ENCODE measurements around the gene ITPR1. TPM values are rescaled to one million over a fixed set of nuclear protein-coding genes. Genes with fewer than 3 reads are reported as not detected.

ITPR1 gene
- total and polyA plus RNA-seq, 2 of the 4 experiments (the other 2 are of a cell fraction), result 1.8 to 5.7 TPM

DNA sequence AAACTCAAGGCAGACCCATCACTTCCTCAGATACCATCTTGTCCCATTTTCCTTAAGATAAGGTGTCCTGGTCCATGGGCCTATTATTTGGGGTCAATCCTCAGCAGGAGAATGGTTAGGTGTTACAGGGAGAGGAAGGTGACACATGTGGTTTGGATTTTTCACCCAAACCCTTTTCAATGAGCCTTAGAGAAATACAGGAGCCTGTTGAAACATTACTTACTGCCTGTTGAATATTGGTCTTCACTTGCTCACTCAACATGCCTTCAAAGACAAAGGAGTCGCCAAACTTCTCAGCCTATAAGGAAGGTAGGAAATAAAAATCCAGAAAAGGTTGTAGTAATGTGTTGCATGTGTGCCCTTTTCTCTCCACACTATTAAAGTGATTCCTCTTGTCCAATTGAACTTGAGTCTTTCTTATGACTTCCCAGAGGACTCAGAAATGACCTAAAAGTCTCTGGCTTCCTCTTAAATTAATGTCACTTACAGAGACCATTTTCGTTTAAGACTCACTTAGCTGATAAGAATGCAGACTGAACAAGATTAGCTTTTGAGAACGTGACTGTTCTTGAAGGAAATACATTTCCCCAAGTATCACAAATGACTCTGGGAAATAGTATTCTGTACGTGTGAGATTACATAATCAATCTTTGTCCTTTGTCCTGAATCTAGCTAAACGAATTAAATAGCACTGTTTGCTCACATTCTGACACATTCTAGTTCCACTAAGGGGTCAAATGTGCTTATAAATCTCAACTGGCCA is 43.9 kb upstream of the ITPR1 start:
- TF ChIP-seq, protein P1, sequence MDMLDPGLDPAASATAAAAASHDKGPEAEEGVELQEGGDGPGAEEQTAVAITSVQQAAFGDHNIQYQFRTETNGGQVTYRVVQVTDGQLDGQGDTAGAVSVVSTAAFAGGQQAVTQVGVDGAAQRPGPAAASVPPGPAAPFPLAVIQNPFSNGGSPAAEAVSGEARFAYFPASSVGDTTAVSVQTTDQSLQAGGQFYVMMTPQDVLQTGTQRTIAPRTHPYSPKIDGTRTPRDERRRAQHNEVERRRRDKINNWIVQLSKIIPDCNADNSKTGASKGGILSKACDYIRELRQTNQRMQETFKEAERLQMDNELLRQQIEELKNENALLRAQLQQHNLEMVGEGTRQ (IDR thresholded peaks at IDR 0.05; ENCODE audit: low read depth, low read length), result no peak
- TF ChIP-seq MXI1 (IDR thresholded peaks at IDR 0.05; ENCODE audit: borderline replicate concordance, low read depth, low read length) (no peak), RFX5 (IDR thresholded peaks at IDR 0.05; ENCODE audit: low read depth, low read length) (no peak), CEBPB (IDR thresholded peaks at IDR 0.05; ENCODE audit: low read depth, low read length) (no peak), RCOR1 (IDR thresholded peaks at IDR 0.05; ENCODE audit: insufficient replicate concordance, low read length) (no peak), SMC3 (IDR thresholded peaks at IDR 0.05; ENCODE audit: low read depth, low read length) (no peak), BHLHE40 (IDR thresholded peaks at IDR 0.05; ENCODE audit: low read depth, low read length) (no peak), RAD21 (IDR thresholded peaks at IDR 0.05; ENCODE audit: low read length) (no peak), CHD1 (IDR thresholded peaks at IDR 0.05; ENCODE audit: low read depth, low read length) (no peak), MAZ (IDR thresholded peaks at IDR 0.05; ENCODE audit: borderline replicate concordance, low read depth, low read length) (no peak), FOS (IDR thresholded peaks at IDR 0.05; ENCODE audit: low read depth, low read length) (no peak)
- TF ChIP-seq, protein P2, sequence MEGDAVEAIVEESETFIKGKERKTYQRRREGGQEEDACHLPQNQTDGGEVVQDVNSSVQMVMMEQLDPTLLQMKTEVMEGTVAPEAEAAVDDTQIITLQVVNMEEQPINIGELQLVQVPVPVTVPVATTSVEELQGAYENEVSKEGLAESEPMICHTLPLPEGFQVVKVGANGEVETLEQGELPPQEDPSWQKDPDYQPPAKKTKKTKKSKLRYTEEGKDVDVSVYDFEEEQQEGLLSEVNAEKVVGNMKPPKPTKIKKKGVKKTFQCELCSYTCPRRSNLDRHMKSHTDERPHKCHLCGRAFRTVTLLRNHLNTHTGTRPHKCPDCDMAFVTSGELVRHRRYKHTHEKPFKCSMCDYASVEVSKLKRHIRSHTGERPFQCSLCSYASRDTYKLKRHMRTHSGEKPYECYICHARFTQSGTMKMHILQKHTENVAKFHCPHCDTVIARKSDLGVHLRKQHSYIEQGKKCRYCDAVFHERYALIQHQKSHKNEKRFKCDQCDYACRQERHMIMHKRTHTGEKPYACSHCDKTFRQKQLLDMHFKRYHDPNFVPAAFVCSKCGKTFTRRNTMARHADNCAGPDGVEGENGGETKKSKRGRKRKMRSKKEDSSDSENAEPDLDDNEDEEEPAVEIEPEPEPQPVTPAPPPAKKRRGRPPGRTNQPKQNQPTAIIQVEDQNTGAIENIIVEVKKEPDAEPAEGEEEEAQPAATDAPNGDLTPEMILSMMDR (conservative IDR thresholded peaks at IDR 0.05; ENCODE audit: low read depth, low read length), result no peak
- TF ChIP-seq, protein P3, sequence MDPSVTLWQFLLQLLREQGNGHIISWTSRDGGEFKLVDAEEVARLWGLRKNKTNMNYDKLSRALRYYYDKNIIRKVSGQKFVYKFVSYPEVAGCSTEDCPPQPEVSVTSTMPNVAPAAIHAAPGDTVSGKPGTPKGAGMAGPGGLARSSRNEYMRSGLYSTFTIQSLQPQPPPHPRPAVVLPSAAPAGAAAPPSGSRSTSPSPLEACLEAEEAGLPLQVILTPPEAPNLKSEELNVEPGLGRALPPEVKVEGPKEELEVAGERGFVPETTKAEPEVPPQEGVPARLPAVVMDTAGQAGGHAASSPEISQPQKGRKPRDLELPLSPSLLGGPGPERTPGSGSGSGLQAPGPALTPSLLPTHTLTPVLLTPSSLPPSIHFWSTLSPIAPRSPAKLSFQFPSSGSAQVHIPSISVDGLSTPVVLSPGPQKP (IDR thresholded peaks at IDR 0.05; ENCODE audit: borderline replicate concordance, low read depth, low read length), result no peak

More for the DNA sequence above, 43.9 kb upstream of the ITPR1 start:
- no TSS peak for BruUV-seq (replicated peaks)
- H2BK15ac ChIP-seq (ENCODE audit: low read depth, low read length), result no peak overlapping the region
- no peak overlapping the region for H2AK5ac ChIP-seq (ENCODE audit: low read depth, low read length)
- dilution Hi-C loops (cut with HindIII; ENCODE audit: low sequenced_read_pairs, unreplicated experiment), result no loop called here
- H3K4ac ChIP-seq (ENCODE audit: low read depth, low read length), result no peak overlapping the region
- no peak overlapping the region for H2BK5ac ChIP-seq (ENCODE audit: low read depth, low read length, poor library complexity, severe bottlenecking)
- H3K4me3 ChIP-seq (ENCODE audit: insufficient read depth, low read depth, low read length), result no peak overlapping the region
- no peak overlapping the region for H2BK20ac ChIP-seq (ENCODE audit: low read depth, low read length)
- intact Hi-C loops (cut with micrococcal nuclease), result no loop called here
- H2BK120ac ChIP-seq (ENCODE audit: low read depth, low read length), result no peak overlapping the region
- no CpG with 5 or more reads among the region's 5 CpGs for WGBS, 2 experiments (ENCODE audit: extremely low coverage in 2 of 2, insufficient read length in 1 of 2)
- no peak overlapping the region for H3K56ac ChIP-seq (ENCODE audit: extremely low read depth, insufficient read depth, low read length)
- H4K91ac ChIP-seq (ENCODE audit: insufficient read depth, low read depth, low read length), result no peak overlapping the region
- H3K4me1 ChIP-seq (ENCODE audit: control insufficient read depth, insufficient read depth, low read length), result no peaks in the 10 kb centered on the region
- H3K9ac ChIP-seq (ENCODE audit: low read depth, low read length), result no peak overlapping the region
- no peak overlapping the region for H3K27ac ChIP-seq (ENCODE audit: insufficient read depth, low read length)
- DNase-seq, result no peak
- H4K20me1 ChIP-seq (ENCODE audit: insufficient read depth, low read length), result no peaks in the 10 kb centered on the region
- H2AFZ ChIP-seq (replicated peaks; ENCODE audit: low read length, poor library complexity), result no peak overlapping the region
- H3K14ac ChIP-seq (replicated peaks; ENCODE audit: low read depth, low read length), result no peak overlapping the region
- H3K27me3 ChIP-seq (ENCODE audit: control insufficient read depth, insufficient read depth, low read length), result no peaks in the 10 kb centered on the region
- CTCF ChIA-PET, result interaction anchor here (0.6 kb wide), 1 partner anchor 12 kb away, joined by 3 read pairs; no protein-coding TSS in a partner anchor
- no peak overlapping the region for H2AK9ac ChIP-seq (replicated peaks; ENCODE audit: low read depth, low read length, poor library complexity)
- in situ Hi-C loops (cut with MboI; ENCODE audit: low sequenced_read_pairs), result no loop called here
- no peaks in the 10 kb centered on the region for H3K9me1 ChIP-seq (ENCODE audit: insufficient read depth, low read length)
- no peak overlapping the region for H4K5ac ChIP-seq (ENCODE audit: low read depth, low read length)
- peaks cover 0 to 3% of the 10 kb centered on the region in 2 experiments; a peak in 1 of 4 replicates for H3K79me1 ChIP-seq (ENCODE audit: low read depth in 1 of 2, low read length in 2 of 2)
- no peak overlapping the region for H3K18ac ChIP-seq (ENCODE audit: low read depth, low read length)
- H3K36me3 ChIP-seq (ENCODE audit: control insufficient read depth, insufficient read depth, low read length), result peaks cover 10% of the 10 kb centered on the region
- no peak overlapping the region for H3K23ac ChIP-seq (ENCODE audit: low read depth, low read length)
- no peak for ATAC-seq (ENCODE audit: low read depth)
- POLR2A ChIA-PET (ENCODE audit: unreplicated experiment), result no interaction called here
- H3K9me3 ChIP-seq (ENCODE audit: control insufficient read depth, insufficient read depth, low read length), result no peaks in the 10 kb centered on the region
- H3K4me2 ChIP-seq (ENCODE audit: low read depth, low read length), result no peak overlapping the region
- no peak overlapping the region for H4K8ac ChIP-seq (ENCODE audit: low read depth in 2 of 2, low read length in 2 of 2)
